ENCODE data around the gene CR1.
"Not testable (repeated sequence)": the region's sequence is repeated elsewhere in the genome, so short reads cannot be mapped to it uniquely, and the experiment has no call there.

DNA sequence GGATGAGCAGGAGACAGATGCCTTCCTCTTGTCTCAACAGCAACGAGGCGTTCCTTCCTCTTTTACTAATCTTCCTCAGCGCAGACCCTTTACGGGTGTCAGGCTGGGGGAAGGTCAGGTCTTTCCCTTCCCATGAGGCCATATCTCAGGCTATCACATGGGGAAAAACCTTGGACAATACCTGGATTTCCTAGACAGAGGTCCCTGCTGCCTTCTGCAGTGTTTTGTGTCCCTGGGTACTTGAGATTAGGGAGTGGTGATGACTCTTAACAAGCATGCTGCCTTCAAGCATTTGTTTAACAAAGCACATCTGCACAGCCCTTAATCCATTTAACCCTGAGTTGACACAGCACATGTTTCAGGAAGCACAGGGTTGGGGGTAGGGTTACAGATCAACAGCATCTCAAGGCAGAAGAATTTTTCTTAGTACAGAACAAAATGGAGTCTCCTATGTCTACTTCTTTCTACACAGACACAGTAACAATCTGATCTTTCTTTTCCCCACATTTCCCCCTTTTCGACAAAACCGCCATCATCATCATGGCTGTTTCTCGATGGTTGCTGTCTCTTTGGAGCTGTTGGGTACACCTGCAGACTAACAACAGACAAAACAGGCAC is 139.7 kb downstream of the CR1 start:
- TF ChIP-seq, protein P1, sequence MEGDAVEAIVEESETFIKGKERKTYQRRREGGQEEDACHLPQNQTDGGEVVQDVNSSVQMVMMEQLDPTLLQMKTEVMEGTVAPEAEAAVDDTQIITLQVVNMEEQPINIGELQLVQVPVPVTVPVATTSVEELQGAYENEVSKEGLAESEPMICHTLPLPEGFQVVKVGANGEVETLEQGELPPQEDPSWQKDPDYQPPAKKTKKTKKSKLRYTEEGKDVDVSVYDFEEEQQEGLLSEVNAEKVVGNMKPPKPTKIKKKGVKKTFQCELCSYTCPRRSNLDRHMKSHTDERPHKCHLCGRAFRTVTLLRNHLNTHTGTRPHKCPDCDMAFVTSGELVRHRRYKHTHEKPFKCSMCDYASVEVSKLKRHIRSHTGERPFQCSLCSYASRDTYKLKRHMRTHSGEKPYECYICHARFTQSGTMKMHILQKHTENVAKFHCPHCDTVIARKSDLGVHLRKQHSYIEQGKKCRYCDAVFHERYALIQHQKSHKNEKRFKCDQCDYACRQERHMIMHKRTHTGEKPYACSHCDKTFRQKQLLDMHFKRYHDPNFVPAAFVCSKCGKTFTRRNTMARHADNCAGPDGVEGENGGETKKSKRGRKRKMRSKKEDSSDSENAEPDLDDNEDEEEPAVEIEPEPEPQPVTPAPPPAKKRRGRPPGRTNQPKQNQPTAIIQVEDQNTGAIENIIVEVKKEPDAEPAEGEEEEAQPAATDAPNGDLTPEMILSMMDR (IDR thresholded peaks at IDR 0.05), result not testable (repeated sequence)
- not testable (repeated sequence) for TF ChIP-seq POLR2A (IDR thresholded peaks at IDR 0.05)

All from right lobe of liver (tissue), 4 donors.